Body of pancreas (tissue), 4 donors: ENCODE results near the gene C1QTNF12.

Experiments
- CTCF ChIP-seq, 7 experiments: fragments of 450-650 bp in 4 of 7; fragments of 200-600 bp in 3 of 7; sonication (generic) in 3 of 7; IDR thresholded peaks; one replicate each; pipeline ENCODE4 v1.5.1; 2016 to 2019; ENCODE audit warnings: antibody characterized with exemption in 7 of 7
- POLR2A ChIP-seq, 3 donors: fragments of 450-650 bp; IDR thresholded peaks; one replicate each; pipeline ENCODE4 v1.6.1; 2016; ENCODE audit warnings: antibody characterized with exemption in 3 of 3, mild to moderate bottlenecking in 2 of 3

GRCh38 chr1:1227386-1227785 is 19.1 kb downstream of the C1QTNF12 start:
- TF ChIP-seq CTCF (IDR thresholded peaks at IDR 0.05) (no peak), POLR2A (IDR thresholded peaks at IDR 0.05) (no peak)
